GM19025 (cell line): Measurements from ENCODE around the gene SCYL3.
"Not testable (repeated sequence)": the region's sequence is repeated elsewhere in the genome, so short reads cannot be mapped to it uniquely, and the experiment has no call there.

Experiments
- ATAC-seq: cut with Tn5 transposase; IDR thresholded peaks from one replicate; pipeline ENCODE4 v1.9.1; 2021; ENCODE audit warnings: mild to moderate bottlenecking, low read depth, moderate library complexity; ENCODE audit not compliant: unreplicated experiment

Gene SCYL3

GRCh38 chr1:169893645-169894423, at the start of gene SCYL3:
Gene SCYL3, minus strand, starts transcription at chr1:169893896. Its CDS starts 5,056 bp downstream, at chr1:169888840.
- ATAC-seq = peak; percentile 73

GRCh38 chr1:169941982-169942830, 48.5 kb upstream of the SCYL3 start:
- no peak for ATAC-seq

- ATAC-seq = no peak
These were observed 40.5 kb upstream of the SCYL3 start for GRCh38 chr1:169933984-169934725.

- ATAC-seq = no peak
These were observed 38.1 kb upstream of the SCYL3 start for GRCh38 chr1:169931795-169932231.

GRCh38 chr1:169929210-169929526, 35.5 kb upstream of the SCYL3 start:
- no peak for ATAC-seq

- ATAC-seq = no peak
These were observed 34.9 kb upstream of the SCYL3 start for GRCh38 chr1:169928438-169929209.

GRCh38 chr1:169925505-169926482, 32.1 kb upstream of the SCYL3 start:
- no peak for ATAC-seq

GRCh38 chr1:169924829-169925228, 31.1 kb upstream of the SCYL3 start:
- ATAC-seq = no peak

GRCh38 chr1:169924063-169924462, 30.4 kb upstream of the SCYL3 start:
- no peak for ATAC-seq

- ATAC-seq = no peak
These were observed 27.4 kb upstream of the SCYL3 start for GRCh38 chr1:169921080-169921479.

- ATAC-seq = no peak
These were observed 25.2 kb upstream of the SCYL3 start for GRCh38 chr1:169918927-169919326.

- ATAC-seq = not testable (repeated sequence)
These were observed 24.5 kb upstream of the SCYL3 start for GRCh38 chr1:169918220-169918619.

GRCh38 chr1:169915150-169915549, 21.5 kb upstream of the SCYL3 start:
- no peak for ATAC-seq

- ATAC-seq = no peak
These were observed 20.8 kb upstream of the SCYL3 start for GRCh38 chr1:169914531-169914930.

- ATAC-seq = no peak
These were observed 15.8 kb upstream of the SCYL3 start for GRCh38 chr1:169909499-169909898.

- ATAC-seq = no peak
These were observed 13.2 kb upstream of the SCYL3 start for GRCh38 chr1:169906938-169907337.

GRCh38 chr1:169904834-169905233, 11.1 kb upstream of the SCYL3 start:
- no peak for ATAC-seq

- ATAC-seq = no peak
These were observed 9.1 kb upstream of the SCYL3 start for GRCh38 chr1:169902751-169903150.

GRCh38 chr1:169901115-169901514, 7.4 kb upstream of the SCYL3 start:
- ATAC-seq = no peak
